GM12801 (cell line): ENCODE results near the gene LDAF1.

Experiments
- CTCF ChIP-seq: IDR thresholded peaks from one replicate; pipeline ENCODE4 v1.5.1; 2011; ENCODE audit warnings: control low read depth; ENCODE audit not compliant: insufficient read length; ENCODE audit errors: extremely low read depth

Gene LDAF1

GRCh38 chr16:21194771-21195301, 36.4 kb downstream of the LDAF1 start:
- TF ChIP-seq CTCF, result no peak

- TF ChIP-seq CTCF, result no peak
Measured at GRCh38 chr16:21197112-21197511, 38.6 kb downstream of the LDAF1 start.

- no peak for TF ChIP-seq CTCF
Measured at GRCh38 chr16:21197621-21198020, 39.1 kb downstream of the LDAF1 start.

GRCh38 chr16:21199607-21200218, 41.2 kb downstream of the LDAF1 start:
- no peak for TF ChIP-seq CTCF

- TF ChIP-seq CTCF, result no peak
Measured at GRCh38 chr16:21203155-21203797, 44.8 kb downstream of the LDAF1 start.

GRCh38 chr16:21205303-21205702, 46.8 kb downstream of the LDAF1 start:
- no peak for TF ChIP-seq CTCF

GRCh38 chr16:21206550-21206949, 48.1 kb downstream of the LDAF1 start:
- TF ChIP-seq CTCF, result no peak
